ENCODE data around the gene RALGAPA1.
"Not testable (repeated sequence)": the region's sequence is repeated elsewhere in the genome, so short reads cannot be mapped to it uniquely, and the experiment has no call there.

The RALGAPA1 gene

GRCh38 chr14:35808638-35809563, at the start of gene RALGAPA1:
Gene RALGAPA1, minus strand, starts transcription at chr14:35809295. Its CDS starts 460 bp downstream, at chr14:35808835.
- DNase-seq = peak; percentile 96

GRCh38 chr14:35858521-35859209, 49.6 kb upstream of the RALGAPA1 start:
- no peak for DNase-seq

GRCh38 chr14:35855876-35856481, 46.9 kb upstream of the RALGAPA1 start:
- no peak for DNase-seq

GRCh38 chr14:35854696-35855270, 45.7 kb upstream of the RALGAPA1 start:
- no peak for DNase-seq

GRCh38 chr14:35853225-35853624, 44.1 kb upstream of the RALGAPA1 start:
- no peak for DNase-seq

GRCh38 chr14:35851823-35852222, 42.7 kb upstream of the RALGAPA1 start:
- DNase-seq = no peak

- DNase-seq = no peak
Observed at GRCh38 chr14:35849122-35849521, 40.0 kb upstream of the RALGAPA1 start.

- peak; percentile 11 for DNase-seq
Observed at GRCh38 chr14:35847636-35848035, 38.5 kb upstream of the RALGAPA1 start.

- no peak for DNase-seq
Observed at GRCh38 chr14:35844494-35844893, 35.4 kb upstream of the RALGAPA1 start.

GRCh38 chr14:35842245-35842644, 33.1 kb upstream of the RALGAPA1 start:
- DNase-seq = not testable (repeated sequence)

GRCh38 chr14:35841704-35842103, 32.6 kb upstream of the RALGAPA1 start:
- not testable (repeated sequence) for DNase-seq

GRCh38 chr14:35835208-35835982, 26.3 kb upstream of the RALGAPA1 start:
- no peak for DNase-seq

GRCh38 chr14:35829449-35829848, 20.4 kb upstream of the RALGAPA1 start:
- DNase-seq = no peak

- no peak for DNase-seq
Observed at GRCh38 chr14:35827678-35828472, 18.8 kb upstream of the RALGAPA1 start.

- no peak for DNase-seq
Observed at GRCh38 chr14:35826952-35827416, 17.9 kb upstream of the RALGAPA1 start.

GRCh38 chr14:35826218-35826951, 17.3 kb upstream of the RALGAPA1 start, which contains the start of gene BRMS1L:
Gene BRMS1L, plus strand, starts transcription at chr14:35826338. Its CDS starts 179 bp downstream, at chr14:35826517.
- peak; percentile 98 for DNase-seq

GRCh38 chr14:35825968-35826217, 16.8 kb upstream of the RALGAPA1 start:
- DNase-seq = no peak

- not testable (repeated sequence) for DNase-seq
Observed at GRCh38 chr14:35824446-35825165, 15.5 kb upstream of the RALGAPA1 start.

GRCh38 chr14:35822501-35822900, 13.4 kb upstream of the RALGAPA1 start:
- no peak for DNase-seq

Measured in hematopoietic multipotent progenitor cell treated with erythropoietin and hydrocortisone succinate and interleukin-3 and kit ligand, for 8 days (in vitro differentiated cells).